Ovary (tissue), 9 donors: ENCODE results near the gene TPRG1L. TPM values are rescaled to one million over a fixed set of nuclear protein-coding genes. Genes with fewer than 3 reads are reported as not detected.

ENCODE experiments used
- DNase-seq, 5 donors: peaks; one replicate each; pipeline ENCODE4 v3.0.0-alpha.2; 2019 to 2020
- H3K27ac ChIP-seq, 2 donors: fragments of 200-600 bp; one replicate each; pipeline versions ENCODE4 v1.5.1 to v1.8.0; 2019 to 2022
- H3K27me3 ChIP-seq: fragments of 200-600 bp; one replicate; pipeline ENCODE4 v1.8.0; 2022
- H3K36me3 ChIP-seq: fragments of 200-600 bp; sonication (generic); one replicate; pipeline ENCODE4 v1.5.1; 2019
- H3K4me1 ChIP-seq: one replicate; pipeline ENCODE4 v1.8.1; 2013; ENCODE audit warnings: mild to moderate bottlenecking, moderate library complexity; ENCODE audit not compliant: insufficient read depth
- H3K4me3 ChIP-seq: fragments of 200-600 bp; sonication (generic); one replicate; pipeline ENCODE4 v1.5.1; 2017
- H3K9me3 ChIP-seq, 2 donors: fragments of 200-600 bp in 1 of 2; sonication (generic) in 1 of 2; one replicate each; pipeline versions ENCODE4 v1.5.1 to v1.8.1; 2013 to 2019; ENCODE audit warnings: mild to moderate bottlenecking in 1 of 2, moderate library complexity in 1 of 2
- EP300 ChIP-seq: sonication (generic); formaldehyde crosslinking; IDR thresholded peaks from one replicate; pipeline ENCODE4 v1.6.1; 2017; ENCODE audit warnings: antibody characterized with exemption
- POLR2A ChIP-seq: fragments of 450-650 bp; IDR thresholded peaks from one replicate; pipeline ENCODE4 v1.6.1; 2017; ENCODE audit warnings: antibody characterized with exemption, mild to moderate bottlenecking, moderate library complexity
- WGBS, 3 donors: extraction: QIAGEN DNeasy Blood & Tissue Kit in 1 of 3; methylation state at CpG; one replicate each; pipeline versions ENCODE4 v1.1.5 to v1.1.7; 2013 to 2017; 5-methylcytosine and 5-hydroxymethylcytosine counted together
- intact Hi-C, 4 donors: fragments of 100-400 bp; cut with DNase I; formaldehyde crosslinking; loops; one replicate each; pipeline versions ENCODE4 v1.11.0 to v1.15.1; 2022 to 2023
- polyA plus RNA-seq, 2 donors: library from polyadenylated mRNA; stranded (reverse); fragments of 200-250 nt in 1 of 2; fragments of 350-450 nt in 1 of 2; fragmentation: Illumina TruSeq in 1 of 2; extraction: RNeasy Lipid Tissue Mini Kit (QIAGEN cat#74804) in 1 of 2; gene quantifications; one replicate each; pipeline ENCODE4 v1.2.3, GENCODE V29; 2013 to 2014
- total RNA-seq, 7 donors: library from RNA; depleted of rRNA in 2 of 7; stranded (reverse); fragments of >200 nt in 2 of 7; fragmentation: NEBNext Ultra II Directional in 3 of 7; extraction: Animal tissue kit (Norgen Biotek cat#: 25700) in 3 of 7; gene quantifications; one replicate each; pipeline versions ENCODE4 v1.1.0 to v1.2.4, GENCODE V29; 2016 to 2023
- TF ChIP-seq, protein P1 (sequence below), 3 donors: fragments of 450-650 bp in 2 of 3; fragments of 200-600 bp in 1 of 3; IDR thresholded peaks; one replicate each; pipeline versions ENCODE4 v1.5.1 to v1.8.0; 2016 to 2022; ENCODE audit warnings: antibody characterized with exemption in 3 of 3, mild to moderate bottlenecking in 1 of 3
- donor health status: DM: no; HTN: no; CAD: no; lungs with moderate emphysema.
- donor health status: DM: no; HTN: no; CAD: no.
- donor health status: Bipolar disorder and iron deficiency.
- donor health status: DM: yes; HTN: yes; CAD: no.
- donor health status: DM: no; HTN: no; CAD: no.
- donor health status: DM: yes; HTN: yes; CAD: no.

Gene TPRG1L
- total and polyA plus RNA-seq, 9 donors = 25.3 to 71.5 (median 44.2) TPM

GRCh38 chr1:3659093-3659492 lies 34.3 kb downstream of the TPRG1L start:
- H3K27me3 ChIP-seq = no peaks in the 10 kb centered on the region
- WGBS, 3 donors = 74 to 88% (median 86%) methylated on average over 15 of the region's 15 CpGs
- TF ChIP-seq EP300 (no peak), POLR2A (no peak)
- TF ChIP-seq, protein P1, sequence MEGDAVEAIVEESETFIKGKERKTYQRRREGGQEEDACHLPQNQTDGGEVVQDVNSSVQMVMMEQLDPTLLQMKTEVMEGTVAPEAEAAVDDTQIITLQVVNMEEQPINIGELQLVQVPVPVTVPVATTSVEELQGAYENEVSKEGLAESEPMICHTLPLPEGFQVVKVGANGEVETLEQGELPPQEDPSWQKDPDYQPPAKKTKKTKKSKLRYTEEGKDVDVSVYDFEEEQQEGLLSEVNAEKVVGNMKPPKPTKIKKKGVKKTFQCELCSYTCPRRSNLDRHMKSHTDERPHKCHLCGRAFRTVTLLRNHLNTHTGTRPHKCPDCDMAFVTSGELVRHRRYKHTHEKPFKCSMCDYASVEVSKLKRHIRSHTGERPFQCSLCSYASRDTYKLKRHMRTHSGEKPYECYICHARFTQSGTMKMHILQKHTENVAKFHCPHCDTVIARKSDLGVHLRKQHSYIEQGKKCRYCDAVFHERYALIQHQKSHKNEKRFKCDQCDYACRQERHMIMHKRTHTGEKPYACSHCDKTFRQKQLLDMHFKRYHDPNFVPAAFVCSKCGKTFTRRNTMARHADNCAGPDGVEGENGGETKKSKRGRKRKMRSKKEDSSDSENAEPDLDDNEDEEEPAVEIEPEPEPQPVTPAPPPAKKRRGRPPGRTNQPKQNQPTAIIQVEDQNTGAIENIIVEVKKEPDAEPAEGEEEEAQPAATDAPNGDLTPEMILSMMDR (IDR thresholded peaks at IDR 0.05) = no peak

GRCh38 chr1:3660704-3661103 lies 35.9 kb downstream of the TPRG1L start:
- no peaks in the 10 kb centered on the region for H3K27me3 ChIP-seq
- H3K9me3 ChIP-seq = no peaks in the 10 kb centered on the region
- WGBS, 3 donors = 64 to 72% (median 69%) methylated on average over 2 of the region's 2 CpGs
- H3K4me3 ChIP-seq = no peak overlapping the region
- intact Hi-C loops = no loop called here
- no peak for DNase-seq
- TF ChIP-seq, protein P1 (IDR thresholded peaks at IDR 0.05) = no peak
- TF ChIP-seq EP300 = no peak
- TF ChIP-seq POLR2A = no peak
- H3K36me3 ChIP-seq = no peaks in the 10 kb centered on the region
- H3K4me1 ChIP-seq = no peaks in the 10 kb centered on the region
- H3K27ac ChIP-seq = no peak overlapping the region

More at GRCh38 chr1:3659093-3659492, 34.3 kb downstream of the TPRG1L start:
- H3K9me3 ChIP-seq = no peaks in the 10 kb centered on the region
- H3K4me1 ChIP-seq = no peaks in the 10 kb centered on the region
- intact Hi-C loops = no loop called here
- H3K36me3 ChIP-seq = no peaks in the 10 kb centered on the region
- H3K4me3 ChIP-seq = no peak overlapping the region
- H3K27ac ChIP-seq = no peak overlapping the region
- no peak for DNase-seq

- no peaks in the 10 kb centered on the region for H3K27me3 ChIP-seq
- H3K9me3 ChIP-seq = no peaks in the 10 kb centered on the region
- WGBS, 3 donors = 91 to 96% (median 92%) methylated on average over 4 of the region's 4 CpGs
- no peaks in the 10 kb centered on the region for H3K36me3 ChIP-seq
- no peaks in the 10 kb centered on the region for H3K4me1 ChIP-seq
- H3K4me3 ChIP-seq = no peak overlapping the region
- intact Hi-C loops = no loop called here
- no peak overlapping the region for H3K27ac ChIP-seq
- DNase-seq = no peak
- TF ChIP-seq EP300 (no peak), POLR2A (no peak)
- TF ChIP-seq, protein P1 (IDR thresholded peaks at IDR 0.05) = no peak
Observed at GRCh38 chr1:3661631-3662030, 36.8 kb downstream of the TPRG1L start.

GRCh38 chr1:3662080-3662671 lies 37.4 kb downstream of the TPRG1L start:
- H3K27ac ChIP-seq = no peak overlapping the region
- no peak for DNase-seq
- H3K36me3 ChIP-seq = no peaks in the 10 kb centered on the region
- TF ChIP-seq POLR2A (no peak), EP300 (no peak)
- TF ChIP-seq, protein P1 (IDR thresholded peaks at IDR 0.05) = no peak
- no peaks in the 10 kb centered on the region for H3K4me1 ChIP-seq
- 85 to 87% (median 86%) methylated on average over 16 of the region's 16 CpGs for WGBS, 3 donors
- no peak overlapping the region for H3K4me3 ChIP-seq
- no peaks in the 10 kb centered on the region for H3K9me3 ChIP-seq
- H3K27me3 ChIP-seq = no peaks in the 10 kb centered on the region
- intact Hi-C loops = no loop called here
